PFSK-1 (cell line): ENCODE results near the gene KIF3A.

Source experiments
- FOXP2 ChIP-seq: optimal IDR thresholded peaks from 2 replicates; pipeline ENCODE3; 2011; ENCODE audit warnings: borderline replicate concordance, control low read depth, inconsistent platforms; ENCODE audit not compliant: insufficient read depth; ENCODE audit errors: extremely low read length, extremely low read depth
- POLR2AphosphoS5 ChIP-seq: IDR thresholded peaks from 2 replicates; pipeline ENCODE4 v1.6.1; 2012; ENCODE audit warnings: low read depth, mild to moderate bottlenecking, control low read depth, low read length, moderate library complexity
- REST ChIP-seq, 2 experiments: IDR thresholded peaks; 2 replicates each; pipeline versions ENCODE4 v1.6.1 to v1.8.0; 2011 to 2012; ENCODE audit warnings: low read depth in 2 of 2, low read length in 2 of 2, control low read depth in 1 of 2, inconsistent platforms in 1 of 2, mild to moderate bottlenecking in 1 of 2, moderate library complexity in 1 of 2; ENCODE audit not compliant: insufficient read depth in 1 of 2
- SIN3A ChIP-seq: IDR thresholded peaks from 2 replicates; pipeline ENCODE4 v1.6.1; 2012; ENCODE audit warnings: mild to moderate bottlenecking, low read length, moderate library complexity, borderline replicate concordance; ENCODE audit not compliant: insufficient read depth
- TAF1 ChIP-seq: IDR thresholded peaks from 2 replicates; pipeline ENCODE4 v1.6.1; 2012; ENCODE audit warnings: low read length, control low read depth, borderline replicate concordance; ENCODE audit not compliant: insufficient read depth

The KIF3A gene

GRCh38 chr5:132684922-132685720, 52.2 kb downstream of the KIF3A start:
- TF ChIP-seq FOXP2 = no peak
- TF ChIP-seq TAF1 = no peak
- no peak for TF ChIP-seq SIN3A
- TF ChIP-seq POLR2AphosphoS5 = no peak
- no peak for TF ChIP-seq REST (IDR thresholded peaks at IDR 0.05; ENCODE audit: insufficient read depth in 1 of 2, low read depth in 2 of 2, low read length in 2 of 2)

- no peak for TF ChIP-seq SIN3A
- TF ChIP-seq TAF1 = no peak
- TF ChIP-seq FOXP2 = no peak
- TF ChIP-seq POLR2AphosphoS5 = no peak
- no peak for TF ChIP-seq REST (IDR thresholded peaks at IDR 0.05; ENCODE audit: insufficient read depth in 1 of 2, low read depth in 2 of 2, low read length in 2 of 2)
Measured at GRCh38 chr5:132684491-132684890, 52.9 kb downstream of the KIF3A start.

GRCh38 chr5:132681983-132682382, 55.4 kb downstream of the KIF3A start:
- TF ChIP-seq TAF1 (no peak), REST (IDR thresholded peaks at IDR 0.05; ENCODE audit: insufficient read depth in 1 of 2, low read depth in 2 of 2, low read length in 2 of 2) (no peak), POLR2AphosphoS5 (no peak), SIN3A (no peak), FOXP2 (no peak)

GRCh38 chr5:132681476-132681831, 55.9 kb downstream of the KIF3A start:
- TF ChIP-seq FOXP2 = no peak
- no peak for TF ChIP-seq REST (IDR thresholded peaks at IDR 0.05; ENCODE audit: insufficient read depth in 1 of 2, low read depth in 2 of 2, low read length in 2 of 2)
- TF ChIP-seq POLR2AphosphoS5 = no peak
- TF ChIP-seq SIN3A = no peak
- TF ChIP-seq TAF1 = no peak
